H1 (cell line): ENCODE data around the gene DYRK2. TPM values are rescaled to one million over a fixed set of nuclear protein-coding genes. Genes with fewer than 3 reads are reported as not detected.

Experiments
- CTCF ChIA-PET: fragments of 300-600 bp; sonication (Branson Sonifier 250); formaldehyde crosslinking; loops from one replicate; lab custom pipeline; 2021; ENCODE audit not compliant: partially characterized antibody; lab: Charles Lee
- POLR2A ChIA-PET: fragments of 300-600 bp; sonication (Branson Sonifier 250); formaldehyde crosslinking; loops from one replicate; lab custom pipeline; 2021; ENCODE audit warnings: inconsistent platforms; ENCODE audit not compliant: partially characterized antibody; lab: Charles Lee
- DNase-seq, 2 experiments: peaks; one replicate each; pipeline versions ENCODE4 v3.0.0 to v3.0.0-alpha.2; 2010 to 2022; ENCODE audit warnings: low spot score in 2 of 2, low read depth in 1 of 2, mixed read lengths in 1 of 2
- FAIRE-seq: peaks from 2 replicates; lab custom pipeline; 2011; peaks lifted over from hg19 to GRCh38; lab: Jason Lieb, UNC
- H2AFZ ChIP-seq: 2 replicates; pipeline ENCODE4 v1.8.1; 2012; ENCODE audit warnings: low read length, inconsistent platforms
- H2AK5ac ChIP-seq: 2 replicates; pipeline ENCODE4 v1.6.1; 2013; ENCODE audit warnings: low read depth, low read length
- H2BK120ac ChIP-seq: replicated peaks from 2 replicates; pipeline ENCODE3; 2013; ENCODE audit warnings: low read depth, low read length, inconsistent platforms
- H2BK12ac ChIP-seq: 2 replicates; pipeline ENCODE4 v1.6.1; 2013; ENCODE audit warnings: low read depth, low read length
- H2BK15ac ChIP-seq: 2 replicates; pipeline ENCODE4 v1.6.1; 2013; ENCODE audit warnings: low read length
- H2BK20ac ChIP-seq: 2 replicates; pipeline ENCODE4 v1.6.1; 2013; ENCODE audit warnings: low read length
- H2BK5ac ChIP-seq: 2 replicates; pipeline ENCODE4 v1.6.1; 2013; ENCODE audit warnings: low read depth, low read length
- H3K14ac ChIP-seq: 2 replicates; pipeline ENCODE4 v1.6.1; 2013; ENCODE audit warnings: inconsistent platforms; ENCODE audit not compliant: insufficient read length
- H3K18ac ChIP-seq: 2 replicates; pipeline ENCODE4 v1.6.1; 2013; ENCODE audit warnings: low read length; ENCODE audit errors: extremely low read depth
- H3K23ac ChIP-seq: 2 replicates; pipeline ENCODE4 v1.6.1; 2013; ENCODE audit warnings: inconsistent platforms; ENCODE audit not compliant: insufficient read length
- H3K23me2 ChIP-seq: 2 replicates; pipeline ENCODE4 v1.6.1; 2013; ENCODE audit warnings: low read depth, low read length
- H3K27ac ChIP-seq: 2 replicates; pipeline ENCODE4 v1.6.1; 2011; ENCODE audit warnings: low read depth, low read length, inconsistent platforms
- H3K27me3 ChIP-seq, 4 experiments: replicated peaks in 1 of 4; 1 replicate in 1 of 4; 2 replicates in 3 of 4; pipeline versions ENCODE4 v1.6.1 to v1.8.1; 2011 to 2013; ENCODE audit warnings: low read length in 3 of 4, mild to moderate bottlenecking in 3 of 4, inconsistent platforms in 2 of 4, mixed read lengths in 2 of 4, moderate library complexity in 1 of 4; ENCODE audit not compliant: control insufficient read depth in 3 of 4, insufficient read depth in 3 of 4; ENCODE audit errors: extremely low read depth in 1 of 4
- H3K36me3 ChIP-seq, 4 experiments: 2 replicates each; pipeline versions ENCODE4 v1.6.1 to v1.8.1; 2011 to 2013; ENCODE audit warnings: mild to moderate bottlenecking in 4 of 4, low read length in 3 of 4, moderate library complexity in 2 of 4, control low read depth in 1 of 4, inconsistent platforms in 1 of 4; ENCODE audit not compliant: insufficient read depth in 4 of 4, control insufficient read depth in 2 of 4
- H3K4ac ChIP-seq: replicated peaks from 2 replicates; pipeline ENCODE3; 2013; ENCODE audit warnings: low read length, low read depth, mixed read lengths, inconsistent platforms; ENCODE audit not compliant: insufficient read length
- H3K4me1 ChIP-seq, 4 experiments: replicated peaks in 1 of 4; 1 replicate in 1 of 4; 2 replicates in 3 of 4; pipeline versions ENCODE4 v1.6.1 to v1.8.1; 2011 to 2013; ENCODE audit warnings: low read length in 3 of 4, inconsistent platforms in 2 of 4, mixed read lengths in 1 of 4; ENCODE audit not compliant: insufficient read depth in 4 of 4, control insufficient read depth in 3 of 4
- H3K4me2 ChIP-seq, 2 experiments: 2 replicates each; pipeline versions ENCODE4 v1.6.1 to v1.8.1; 2011 to 2013; ENCODE audit warnings: low read depth in 2 of 2, low read length in 2 of 2, control low read depth in 1 of 2, inconsistent platforms in 1 of 2, mild to moderate bottlenecking in 1 of 2; ENCODE audit not compliant: insufficient read depth in 1 of 2
- H3K4me3 ChIP-seq, 4 experiments: fragments of 200-600, 300-600 bp in 1 of 4; sonication (generic), shearing (Covaris generic), sonication (Bioruptor Twin) in 1 of 4; 2 replicates each; pipeline versions ENCODE4 v1.5.1 to v1.8.1; 2011 to 2016; ENCODE audit warnings: low read length in 4 of 4, low read depth in 3 of 4, control low read depth in 2 of 4, inconsistent platforms in 2 of 4, mild to moderate bottlenecking in 2 of 4, mixed read lengths in 1 of 4, moderate library complexity in 1 of 4; ENCODE audit not compliant: insufficient read depth in 2 of 4; ENCODE audit errors: extremely low read depth in 1 of 4
- H3K56ac ChIP-seq: replicated peaks from 2 replicates; pipeline ENCODE3; 2013; ENCODE audit warnings: low read depth, mild to moderate bottlenecking, mixed read lengths, low read length, inconsistent platforms; ENCODE audit not compliant: insufficient read length
- H3K79me1 ChIP-seq: 2 replicates; pipeline ENCODE4 v1.6.1; 2013; ENCODE audit warnings: low read depth, low read length, control low read depth
- H3K79me2 ChIP-seq, 2 experiments: 2 replicates each; pipeline versions ENCODE4 v1.6.1 to v1.8.1; 2012 to 2013; ENCODE audit warnings: low read length in 2 of 2, mild to moderate bottlenecking in 2 of 2, inconsistent platforms in 1 of 2; ENCODE audit not compliant: insufficient read depth in 2 of 2, control insufficient read depth in 1 of 2
- H3K9ac ChIP-seq, 4 experiments: replicated peaks in 1 of 4; 1 replicate in 1 of 4; 2 replicates in 3 of 4; pipeline versions ENCODE4 v1.6.1 to v1.8.1; 2011 to 2013; ENCODE audit warnings: low read depth in 3 of 4, low read length in 3 of 4, control low read depth in 2 of 4, mild to moderate bottlenecking in 2 of 4, moderate library complexity in 2 of 4, inconsistent platforms in 1 of 4; ENCODE audit errors: extremely low read depth in 1 of 4
- H3K9me3 ChIP-seq, 2 experiments: 2 replicates each; pipeline versions ENCODE4 v1.6.1 to v1.8.1; 2012 to 2013; ENCODE audit warnings: mild to moderate bottlenecking in 2 of 2, moderate library complexity in 2 of 2, control low read depth in 1 of 2, inconsistent platforms in 1 of 2, low read depth in 1 of 2, low read length in 1 of 2, mixed read lengths in 1 of 2; ENCODE audit not compliant: insufficient read depth in 2 of 2
- H4K20me1 ChIP-seq, 2 experiments: replicated peaks in 1 of 2; 2 replicates each; pipeline versions ENCODE3 to v1.8.1; 2011 to 2013; ENCODE audit warnings: inconsistent platforms in 2 of 2, low read length in 2 of 2, mild to moderate bottlenecking in 1 of 2; ENCODE audit not compliant: insufficient read depth in 2 of 2, control insufficient read depth in 1 of 2
- H4K5ac ChIP-seq: 2 replicates; pipeline ENCODE4 v1.6.1; 2013; ENCODE audit warnings: low read length, low read depth, mixed read lengths, inconsistent platforms; ENCODE audit not compliant: insufficient read length
- H4K8ac ChIP-seq: 2 replicates; pipeline ENCODE4 v1.8.0; 2013; ENCODE audit warnings: mild to moderate bottlenecking, moderate library complexity, low read length, inconsistent platforms; ENCODE audit not compliant: insufficient read depth; ENCODE audit errors: extremely low read depth
- H4K91ac ChIP-seq: replicated peaks from 2 replicates; pipeline ENCODE3; 2013; ENCODE audit warnings: low read length, mixed read lengths, inconsistent platforms; ENCODE audit not compliant: insufficient read length
- ASH2L ChIP-seq: fragments of 200-600, 300-600 bp; sonication (generic); IDR thresholded peaks from one replicate; pipeline ENCODE4 v1.7.1; 2017; ENCODE audit warnings: low read length
- CREB1 ChIP-seq: IDR thresholded peaks from 2 replicates; pipeline ENCODE4 v1.6.1; 2012; ENCODE audit warnings: inconsistent platforms
- HDAC2 ChIP-seq, 2 experiments: fragments of 300-600 bp in 1 of 2; sonication (generic) in 1 of 2; IDR thresholded peaks; 2 replicates each; pipeline ENCODE4 v1.6.1; 2011 to 2012; ENCODE audit warnings: low read depth in 2 of 2, low read length in 2 of 2, mild to moderate bottlenecking in 2 of 2, moderate library complexity in 2 of 2, borderline replicate concordance in 1 of 2, inconsistent platforms in 1 of 2
- JUN ChIP-seq: IDR thresholded peaks from 2 replicates; pipeline ENCODE4 v1.6.1; 2011; ENCODE audit warnings: low read depth, mild to moderate bottlenecking, improper control_type of control experiment, low read length
- POU5F1 ChIP-seq: IDR thresholded peaks from 2 replicates; pipeline ENCODE4 v1.6.1; 2011; ENCODE audit warnings: low read depth, mild to moderate bottlenecking, low read length, moderate library complexity
- SP4 ChIP-seq: IDR thresholded peaks from 2 replicates; pipeline ENCODE4 v1.6.1; 2012; ENCODE audit warnings: low read length, inconsistent platforms
- SRF ChIP-seq: IDR thresholded peaks from 2 replicates; pipeline ENCODE4 v1.6.1; 2011; ENCODE audit warnings: mild to moderate bottlenecking, low read depth, low read length, moderate library complexity
- SUZ12 ChIP-seq: fragments of 200-600 bp; sonication (generic); IDR thresholded peaks from 2 replicates; pipeline ENCODE4 v1.6.1; 2012; ENCODE audit warnings: mild to moderate bottlenecking, inconsistent platforms, low read length, moderate library complexity, mixed read lengths
- TBP ChIP-seq: IDR thresholded peaks from 2 replicates; pipeline ENCODE4 v1.6.1; 2011; ENCODE audit warnings: low read depth, low read length, improper control_type of control experiment
- WGBS, 2 experiments: shearing (Covaris generic) in 1 of 2; methylation state at CpG; one replicate each; pipeline versions ENCODE4 v1.1.6 to v1.1.7; 2013 to 2015; ENCODE audit warnings: low lambda C conversion rate in 2 of 2, mixed read lengths in 2 of 2, inconsistent platforms in 1 of 2, low coverage in 1 of 2, missing lambda C conversion rate in 1 of 2; ENCODE audit not compliant: insufficient replicate concordance in 2 of 2, insufficient coverage in 1 of 2, insufficient read length in 1 of 2; ENCODE audit errors: extremely low coverage in 1 of 2, missing lambda C conversion rate in 1 of 2; 5-methylcytosine and 5-hydroxymethylcytosine counted together
- polyA plus RNA-seq, 7 experiments: library from polyadenylated mRNA; depleted of rRNA in 3 of 7; stranded (reverse) in 5 of 7; unstranded in 2 of 7; fragments of >200 nt in 5 of 7; fragments of 200-250 nt in 2 of 7; gene quantifications; 1 replicate in 5 of 7; 2 replicates in 1 of 7; 4 replicates in 1 of 7; pipeline versions ENCODE4 v1.2.1 to v1.2.3, GENCODE V29; 2011 to 2013; ENCODE audit warnings: missing spikeins in 2 of 7, mixed read lengths in 2 of 7
- total RNA-seq: library from RNA; stranded (reverse); fragmentation: NEBNext Ultra II Directional; extraction: Animal tissue kit (Norgen Biotek cat#: 25700); gene quantifications from 2 replicates; pipeline ENCODE4 v1.2.1, GENCODE V29; 2021

The DYRK2 gene
- total and polyA plus RNA-seq, 2 of the 8 experiments (the other 6 are each of a cell fraction or from before 2014, with no cell fraction given): 11.2 to 31.6 TPM

- Histone ChIP-seq H3K56ac (no peak overlapping the region), H2BK120ac (no peak overlapping the region), H2AFZ (no peak overlapping the region), H4K20me1 (no peaks in the 10 kb centered on the region), H3K14ac (no peak overlapping the region), H3K4ac (no peak overlapping the region), H3K4me2 (no peak overlapping the region), H3K18ac (no peak overlapping the region), H3K27me3 (no peaks in the 10 kb centered on the region), H2BK15ac (no peak overlapping the region), H3K9me3 (peaks cover 15 to 18% of the 10 kb centered on the region in 2 experiments), H2AK5ac (no peak overlapping the region), H3K4me1 (no peaks in the 10 kb centered on the region), H4K5ac (no peak overlapping the region), H4K8ac (no peak overlapping the region), H3K79me1 (0 out of 2 replicates have a peak, but pooled peaks cover 3% of the 10 kb centered on the region), H2BK5ac (no peak overlapping the region), H3K79me2 (no peaks in the 10 kb centered on the region; a peak in 1 of 4 replicates), H2BK20ac (no peak overlapping the region), H3K9ac (no peak overlapping the region), H3K4me3 (no peak overlapping the region), H2BK12ac (no peak overlapping the region), H3K23me2 (no peaks in the 10 kb centered on the region; the same call in 1 of the 2 replicates), H3K27ac (no peak overlapping the region), H4K91ac (no peak overlapping the region), H3K23ac (no peak overlapping the region), H3K36me3 (peaks cover 0 to 14% (median 0%) of the 10 kb centered on the region in 4 experiments; a peak in 2 of 8 replicates)
- ChIA-PET POLR2A (no interaction called here), CTCF (no interaction called here)
- DNase-seq (no peak), FAIRE-seq (no peak)
- WGBS, 2 experiments: 93% methylated on average over 4 of the region's 4 CpGs; no CpG with 5 or more reads in 1 of the 2 experiments
- TF ChIP-seq SRF (no peak), CREB1 (no peak), SUZ12 (no peak), HDAC2 (IDR thresholded peaks at IDR 0.05; ENCODE audit: borderline replicate concordance in 1 of 2, low read depth in 2 of 2, low read length in 2 of 2) (no peak), ASH2L (no peak), POU5F1 (no peak), JUN (no peak), TBP (no peak), SP4 (no peak)
These were observed 21.5 kb downstream of the DYRK2 start for GRCh38 chr12:67669934-67670631.
